Loucy (cell line): ENCODE results near the gene LYRM2.

ENCODE experiments used
- EZH2phosphoT487 ChIP-seq: fragments of 200-600 bp; IDR thresholded peaks from 2 replicates; pipeline ENCODE4 v1.6.1; 2018; ENCODE audit warnings: antibody characterized with exemption, mild to moderate bottlenecking, moderate library complexity, borderline replicate concordance
- TF ChIP-seq, protein P1 (sequence below): fragments of 200-600 bp; sonication (generic); conservative IDR thresholded peaks from 2 replicates; pipeline ENCODE4 v1.5.1; 2014; ENCODE audit warnings: mild to moderate bottlenecking, antibody characterized with exemption, low read length

DNA sequence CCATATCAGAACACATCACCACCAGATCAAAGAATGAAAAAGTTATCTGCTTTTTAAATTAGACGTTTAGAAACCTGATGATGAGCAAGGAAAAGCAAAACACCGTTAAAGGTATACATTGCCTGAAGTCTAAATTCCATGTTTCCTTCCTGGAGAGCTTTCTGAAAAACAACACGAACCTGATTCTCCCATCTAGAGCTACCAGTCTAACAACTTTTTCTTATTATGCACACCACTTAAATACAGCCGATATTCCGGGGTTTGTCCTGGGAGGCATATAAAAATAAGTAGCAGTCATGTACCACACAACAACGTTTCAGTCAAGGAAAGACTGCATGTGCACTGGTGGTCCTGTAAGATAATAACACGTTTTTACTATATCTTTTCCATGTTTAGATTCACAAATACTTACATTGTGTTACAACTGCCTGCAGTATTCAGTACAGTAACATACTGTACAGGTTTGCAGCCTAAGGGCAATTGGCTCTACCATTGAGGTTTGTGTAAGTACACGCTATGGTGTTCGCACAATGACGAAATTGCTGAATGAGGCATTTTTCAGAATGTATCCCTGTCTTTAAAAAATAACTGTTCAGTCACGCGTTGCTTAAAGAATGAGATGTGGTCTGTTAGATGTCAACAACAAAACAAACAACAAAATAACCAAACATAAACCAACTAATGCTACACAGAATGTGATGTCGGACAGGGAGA lies 19.1 kb upstream of the LYRM2 start:
- TF ChIP-seq, protein P1, sequence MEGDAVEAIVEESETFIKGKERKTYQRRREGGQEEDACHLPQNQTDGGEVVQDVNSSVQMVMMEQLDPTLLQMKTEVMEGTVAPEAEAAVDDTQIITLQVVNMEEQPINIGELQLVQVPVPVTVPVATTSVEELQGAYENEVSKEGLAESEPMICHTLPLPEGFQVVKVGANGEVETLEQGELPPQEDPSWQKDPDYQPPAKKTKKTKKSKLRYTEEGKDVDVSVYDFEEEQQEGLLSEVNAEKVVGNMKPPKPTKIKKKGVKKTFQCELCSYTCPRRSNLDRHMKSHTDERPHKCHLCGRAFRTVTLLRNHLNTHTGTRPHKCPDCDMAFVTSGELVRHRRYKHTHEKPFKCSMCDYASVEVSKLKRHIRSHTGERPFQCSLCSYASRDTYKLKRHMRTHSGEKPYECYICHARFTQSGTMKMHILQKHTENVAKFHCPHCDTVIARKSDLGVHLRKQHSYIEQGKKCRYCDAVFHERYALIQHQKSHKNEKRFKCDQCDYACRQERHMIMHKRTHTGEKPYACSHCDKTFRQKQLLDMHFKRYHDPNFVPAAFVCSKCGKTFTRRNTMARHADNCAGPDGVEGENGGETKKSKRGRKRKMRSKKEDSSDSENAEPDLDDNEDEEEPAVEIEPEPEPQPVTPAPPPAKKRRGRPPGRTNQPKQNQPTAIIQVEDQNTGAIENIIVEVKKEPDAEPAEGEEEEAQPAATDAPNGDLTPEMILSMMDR, result no peak
- no peak for TF ChIP-seq EZH2phosphoT487
